Endothelial cell of umbilical vein (primary cell): ENCODE results near the gene LYSMD4. TPM values are rescaled to one million over a fixed set of nuclear protein-coding genes. Genes with fewer than 3 reads are reported as not detected.

Experiments used
- BruUV-seq: library from RNA; stranded (reverse); fragments of 400-500 nt; replicated peaks from 2 replicates; lab custom pipeline; 2021; lab: Mats Ljungman, UMichigan
- CTCF ChIA-PET: fragments of 300-600, 350-600 bp; sonication (Branson Sonifier 250); formaldehyde crosslinking; loops from one replicate; lab custom pipeline; 2021; ENCODE audit warnings: antibody characterized with exemption, inconsistent platforms; lab: Charles Lee
- POLR2A ChIA-PET: fragments of 300-600, 350-600 bp; sonication (Branson Sonifier 250); formaldehyde crosslinking; loops from one replicate; lab custom pipeline; 2021; ENCODE audit warnings: antibody characterized with exemption, inconsistent platforms; lab: Charles Lee
- DNase-seq: peaks from one replicate; pipeline ENCODE4 v3.0.0-alpha.2; 2011; ENCODE audit warnings: low read depth, low spot score
- FAIRE-seq: peaks from 2 replicates; lab custom pipeline; 2011; peaks lifted over from hg19 to GRCh38; lab: Jason Lieb, UNC
- H2AFZ ChIP-seq: 2 replicates; pipeline ENCODE4 v1.6.0; 2012; ENCODE audit warnings: low read depth, low read length, control low read depth, inconsistent platforms
- H3K27ac ChIP-seq: 2 replicates; pipeline ENCODE4 v1.5.1; 2011; ENCODE audit warnings: low read depth, mild to moderate bottlenecking, control low read depth, low read length, moderate library complexity; ENCODE audit not compliant: insufficient read depth
- H3K27me3 ChIP-seq, 2 experiments: 2 replicates each; pipeline versions ENCODE4 v1.6.0 to v1.6.1; 2011; ENCODE audit warnings: low read length in 2 of 2, mixed read lengths in 1 of 2; ENCODE audit not compliant: control insufficient read depth in 2 of 2, insufficient read depth in 2 of 2
- H3K36me3 ChIP-seq, 2 experiments: 2 replicates in 1 of 2; 3 replicates in 1 of 2; pipeline ENCODE4 v1.5.1; 2011; ENCODE audit warnings: low read length in 2 of 2, mild to moderate bottlenecking in 1 of 2, moderate library complexity in 1 of 2; ENCODE audit not compliant: control insufficient read depth in 2 of 2, insufficient read depth in 2 of 2; ENCODE audit errors: extremely low read depth in 1 of 2
- H3K4me1 ChIP-seq: 3 replicates; pipeline ENCODE4 v1.5.1; 2011; ENCODE audit warnings: mild to moderate bottlenecking, low read length; ENCODE audit not compliant: control insufficient read depth, insufficient read depth; ENCODE audit errors: extremely low read depth
- H3K4me2 ChIP-seq: 2 replicates; pipeline ENCODE4 v1.6.1; 2011; ENCODE audit warnings: low read length, control low read depth, mixed read lengths; ENCODE audit not compliant: insufficient read depth
- H3K4me3 ChIP-seq, 3 experiments: fragments of 200-600 bp in 1 of 3; sonication (generic), shearing (Covaris generic) in 1 of 3; replicated peaks in 1 of 3; 2 replicates each; pipeline ENCODE4 v1.5.1; 2011 to 2016; ENCODE audit warnings: control low read depth in 3 of 3, low read length in 3 of 3, mild to moderate bottlenecking in 2 of 3, inconsistent platforms in 1 of 3, low read depth in 1 of 3, moderate library complexity in 1 of 3; ENCODE audit not compliant: insufficient read depth in 1 of 3
- H3K79me2 ChIP-seq: 2 replicates; pipeline ENCODE4 v1.6.0; 2012; ENCODE audit warnings: low read length, inconsistent platforms; ENCODE audit not compliant: control insufficient read depth, insufficient read depth
- H3K9ac ChIP-seq: replicated peaks from 2 replicates; pipeline ENCODE3; 2011; ENCODE audit warnings: low read length, control low read depth; ENCODE audit not compliant: insufficient read depth; ENCODE audit errors: extremely low read depth
- H3K9me1 ChIP-seq: replicated peaks from 3 replicates; pipeline ENCODE4 v1.6.0; 2011; ENCODE audit warnings: mild to moderate bottlenecking, low read length; ENCODE audit not compliant: control insufficient read depth, insufficient read depth; ENCODE audit errors: extremely low read depth
- H3K9me3 ChIP-seq: replicated peaks from 2 replicates; pipeline ENCODE4 v1.5.1; 2012; ENCODE audit warnings: low read length, inconsistent platforms; ENCODE audit not compliant: control insufficient read depth, insufficient read depth
- H4K20me1 ChIP-seq: replicated peaks from 2 replicates; pipeline ENCODE3; 2011; ENCODE audit warnings: mild to moderate bottlenecking, low read length; ENCODE audit not compliant: control insufficient read depth, insufficient read depth; ENCODE audit errors: extremely low read depth
- CTCF ChIP-seq, 2 donors: IDR thresholded peaks; 1 replicate in 1 of 2; 2 replicates in 1 of 2; pipeline ENCODE4 v1.5.1; 2011; ENCODE audit warnings: low read length in 2 of 2, mild to moderate bottlenecking in 2 of 2, moderate library complexity in 2 of 2, control low read depth in 1 of 2, inconsistent platforms in 1 of 2, low read depth in 1 of 2; ENCODE audit not compliant: insufficient read depth in 1 of 2; ENCODE audit errors: extremely low read depth in 1 of 2
- EZH2 ChIP-seq: IDR thresholded peaks from 2 replicates; pipeline ENCODE4 v1.6.1; 2012; ENCODE audit warnings: borderline replicate concordance, low read depth, mild to moderate bottlenecking, moderate library complexity, low read length, inconsistent platforms; ENCODE audit not compliant: severe bottlenecking
- FOS ChIP-seq: IDR thresholded peaks from 2 replicates; pipeline ENCODE4 v1.6.1; 2011; ENCODE audit warnings: mild to moderate bottlenecking, low read length, moderate library complexity, borderline replicate concordance; ENCODE audit not compliant: insufficient read depth
- GATA2 ChIP-seq: IDR thresholded peaks from 2 replicates; pipeline ENCODE4 v1.7.0; 2011; ENCODE audit warnings: low read depth, mild to moderate bottlenecking, moderate library complexity, mixed read lengths, low read length; ENCODE audit not compliant: insufficient read length, insufficient read depth
- JUN ChIP-seq: IDR thresholded peaks from 2 replicates; pipeline ENCODE4 v1.6.1; 2011; ENCODE audit warnings: borderline replicate concordance, low read depth; ENCODE audit not compliant: insufficient read length, insufficient read depth
- MYC ChIP-seq: IDR thresholded peaks from one replicate; pipeline ENCODE4 v1.6.1; 2011; ENCODE audit warnings: mild to moderate bottlenecking, low read depth, low read length
- POLR2A ChIP-seq: IDR thresholded peaks from 2 replicates; pipeline ENCODE4 v1.6.1; 2012; ENCODE audit warnings: low read depth, mild to moderate bottlenecking, control low read depth, low read length
- POLR2AphosphoS5 ChIP-seq: IDR thresholded peaks from 2 replicates; pipeline ENCODE4 v1.6.1; 2012; ENCODE audit warnings: low read depth, mild to moderate bottlenecking, control low read depth, low read length, moderate library complexity; ENCODE audit not compliant: insufficient read depth
- dilution Hi-C: fragments of 300-500 bp; cut with MboI; formaldehyde crosslinking; loops from one replicate; pipeline ENCODE4 v1.15.0; 2019; ENCODE audit warnings: low sequenced_read_pairs; ENCODE audit not compliant: extremely low pct_ligation_motif_present
- intact Hi-C: fragments of 100-400 bp; cut with micrococcal nuclease; formaldehyde crosslinking; loops from one replicate; pipeline ENCODE4 v1.10.0; 2022
- polyA plus RNA-seq, 4 experiments: library from polyadenylated mRNA; depleted of rRNA in 3 of 4; stranded (reverse) in 3 of 4; unstranded in 1 of 4; fragments of >200 nt; gene quantifications; 2 replicates each; pipeline versions ENCODE4 v1.2.1 to v1.2.3, GENCODE V29; 2011 to 2012; ENCODE audit warnings: missing spikeins in 1 of 4
- total RNA-seq: library from RNA; stranded (reverse); gene quantifications from 2 replicates; pipeline ENCODE4 v1.2.3, GENCODE V29; 2021
- TF ChIP-seq, protein P1 (sequence below): IDR thresholded peaks from 2 replicates; pipeline ENCODE4 v1.6.1; 2011; ENCODE audit not compliant: insufficient read depth, insufficient read length

LYSMD4 gene
- total and polyA plus RNA-seq, 2 donors (not counting 3 experiments of a cell fraction or from before 2014, with no cell fraction given): 7.0 to 7.1 TPM

DNA sequence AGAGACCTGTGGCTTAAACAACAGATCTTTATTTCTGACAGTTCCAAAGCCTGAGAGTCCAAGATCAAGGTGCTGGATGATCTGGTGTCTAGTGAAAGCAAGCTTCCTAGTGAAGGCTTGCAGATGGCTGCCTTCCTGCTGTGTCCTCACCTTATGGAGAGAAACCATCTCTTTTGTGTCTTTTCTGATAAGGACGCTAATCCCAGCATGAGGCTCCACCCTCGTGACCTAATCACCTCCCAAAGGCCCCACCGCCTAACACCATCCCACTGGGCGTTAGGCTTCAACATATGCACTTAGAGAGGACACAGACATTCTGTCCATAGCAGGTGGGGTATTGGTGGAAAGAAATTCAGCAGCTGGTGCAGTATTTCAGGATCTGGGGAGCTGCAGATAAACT, 19.8 kb upstream of the LYSMD4 start:
- no peaks in the 10 kb centered on the region for H3K79me2 ChIP-seq

More for the DNA sequence above, 19.8 kb upstream of the LYSMD4 start:
- no peak overlapping the region for H3K27ac ChIP-seq
- no peaks in the 10 kb centered on the region for H3K36me3 ChIP-seq
- no peak overlapping the region for H3K4me2 ChIP-seq
- TF ChIP-seq FOS: no peak
- TF ChIP-seq GATA2: no peak
- no peak for TF ChIP-seq POLR2AphosphoS5
- TF ChIP-seq MYC: no peak
- no peak for TF ChIP-seq POLR2A
- no peak for TF ChIP-seq EZH2
- no peak for TF ChIP-seq CTCF (IDR thresholded peaks at IDR 0.05; ENCODE audit: extremely low read depth in 1 of 2, insufficient read depth in 1 of 2, low read depth in 1 of 2, low read length in 2 of 2)
- TF ChIP-seq JUN: no peak
- TF ChIP-seq, protein P1, sequence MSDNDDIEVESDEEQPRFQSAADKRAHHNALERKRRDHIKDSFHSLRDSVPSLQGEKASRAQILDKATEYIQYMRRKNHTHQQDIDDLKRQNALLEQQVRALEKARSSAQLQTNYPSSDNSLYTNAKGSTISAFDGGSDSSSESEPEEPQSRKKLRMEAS: no peak
- H3K27me3 ChIP-seq: no peaks in the 10 kb centered on the region
- no peaks in the 10 kb centered on the region for H4K20me1 ChIP-seq
- BruUV-seq: no TSS peak
- DNase-seq: no peak
- H3K9ac ChIP-seq: no peak overlapping the region
- dilution Hi-C loops (no loop called here), intact Hi-C loops (no loop called here)
- H3K4me1 ChIP-seq: peaks cover 9% of the 10 kb centered on the region
- H3K9me3 ChIP-seq: no peaks in the 10 kb centered on the region
- CTCF ChIA-PET: interaction anchor here (1.4 to 6.7 kb wide), 3 partner anchors 20 to 482 kb away, joined by 4 to 155 read pairs (median 75); partner anchors contain the start of gene LYSMD4
- no peak overlapping the region for H3K4me3 ChIP-seq
- POLR2A ChIA-PET: no interaction called here
- no peak for FAIRE-seq
- no peak overlapping the region for H2AFZ ChIP-seq
- no peaks in the 10 kb centered on the region for H3K9me1 ChIP-seq
